ENCODE results near the gene EIF2S1.
"Not testable (repeated sequence)": the region's sequence is repeated elsewhere in the genome, so short reads cannot be mapped to it uniquely, and the experiment has no call there.

EIF2S1 gene

GRCh38 chr14:67359775-67360469 is at the start of gene EIF2S1, which contains the start of gene ATP6V1D:
EIF2S1 (plus strand) TSS chr14:67360328; CDS start chr14:67364768, 4,440 bp downstream.
ATP6V1D (minus strand) TSS chr14:67359804; CDS start chr14:67359698, 106 bp downstream.
- peak; percentile 99 for DNase-seq (ENCODE audit: low read depth)
- H3K4me3 ChIP-seq (replicated peaks; ENCODE audit: low read depth, low read length), result peak within 1 kb of the TSS; percentile 98
- TF ChIP-seq CTCF (IDR thresholded peaks at IDR 0.05; ENCODE audit: low read length, missing control alignments), result peak; percentile 98

- no peak for TF ChIP-seq CTCF (IDR thresholded peaks at IDR 0.05; ENCODE audit: low read length, missing control alignments)
- no peak for DNase-seq (ENCODE audit: low read depth)
- H3K4me3 ChIP-seq (replicated peaks; ENCODE audit: low read depth, low read length), result no peak overlapping the region
These were observed 48.3 kb upstream of the EIF2S1 start for GRCh38 chr14:67311868-67312267.

GRCh38 chr14:67313153-67313552 is 47.0 kb upstream of the EIF2S1 start:
- DNase-seq (ENCODE audit: low read depth), result no peak
- TF ChIP-seq CTCF (IDR thresholded peaks at IDR 0.05; ENCODE audit: low read length, missing control alignments), result no peak
- H3K4me3 ChIP-seq (replicated peaks; ENCODE audit: low read depth, low read length), result no peak overlapping the region

GRCh38 chr14:67317822-67318221 is 42.3 kb upstream of the EIF2S1 start:
- TF ChIP-seq CTCF (IDR thresholded peaks at IDR 0.05; ENCODE audit: low read length, missing control alignments), result no peak
- H3K4me3 ChIP-seq (replicated peaks; ENCODE audit: low read depth, low read length), result no peak overlapping the region
- no peak for DNase-seq (ENCODE audit: low read depth)

- peak; percentile 12 for DNase-seq (ENCODE audit: low read depth)
- H3K4me3 ChIP-seq (replicated peaks; ENCODE audit: low read depth, low read length), result no peak overlapping the region
- TF ChIP-seq CTCF (IDR thresholded peaks at IDR 0.05; ENCODE audit: low read length, missing control alignments), result no peak
These were observed 41.0 kb upstream of the EIF2S1 start for GRCh38 chr14:67319142-67319541.

GRCh38 chr14:67329666-67330065 is 30.5 kb upstream of the EIF2S1 start:
- not testable (repeated sequence) for DNase-seq (ENCODE audit: low read depth); H3K4me3 ChIP-seq (replicated peaks; ENCODE audit: low read depth, low read length)

- TF ChIP-seq CTCF (IDR thresholded peaks at IDR 0.05; ENCODE audit: low read length, missing control alignments), result no peak
- DNase-seq (ENCODE audit: low read depth), result no peak
- no peak overlapping the region for H3K4me3 ChIP-seq (replicated peaks; ENCODE audit: low read depth, low read length)
These were observed 28.6 kb upstream of the EIF2S1 start for GRCh38 chr14:67331368-67332125.
